Measurements from ENCODE around the gene EGR2. TPM values are rescaled to one million over a fixed set of nuclear protein-coding genes. Genes with fewer than 3 reads are reported as not detected.
A peak's percentile ranks its signal among the peaks of the same experiment; 100 is the strongest.

The EGR2 gene
- 10 to 100 TPM; 43.0 to 54.5 TPM for total RNA-seq

DNA sequence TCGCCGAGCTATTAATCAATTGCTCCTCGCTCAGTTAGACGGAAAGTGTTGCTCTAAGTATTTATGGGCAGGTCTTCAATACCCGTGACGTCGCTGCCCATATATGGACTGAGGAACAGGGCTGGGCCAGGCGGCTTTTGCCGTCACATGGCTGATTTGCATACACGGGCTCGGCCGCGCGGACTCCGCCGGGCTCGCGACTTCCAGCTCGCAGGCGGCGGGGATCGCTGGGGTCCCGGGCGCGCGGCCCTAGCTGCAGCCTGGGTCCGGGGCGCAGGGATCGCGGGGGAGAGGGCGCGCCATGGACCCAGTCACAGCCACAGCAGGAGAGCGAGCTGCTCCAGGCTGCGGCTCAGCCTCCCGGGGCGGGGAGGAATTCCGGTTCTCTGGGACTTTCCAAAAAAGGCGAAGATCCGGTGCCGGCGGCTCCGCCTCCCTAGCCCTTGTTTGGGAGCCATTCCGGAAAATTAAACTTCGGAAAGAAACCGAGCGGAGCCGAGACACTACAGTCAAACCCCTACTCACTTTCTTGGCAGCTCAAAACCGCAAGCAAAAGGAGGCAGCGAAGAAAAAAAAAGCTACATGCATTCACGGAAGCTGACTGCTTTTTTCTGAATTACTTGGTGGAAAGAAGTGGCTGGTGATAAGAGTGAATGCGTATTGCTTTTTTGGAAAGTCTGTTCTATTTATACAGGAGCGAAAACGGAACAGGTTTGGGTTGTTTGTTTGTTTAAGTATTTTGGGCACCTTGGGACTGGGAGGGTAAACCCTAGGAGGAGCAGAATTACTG, at the start of gene EGR2:
Gene EGR2 (minus strand): TSS at position 36 of the 790 bp plus-strand sequence. CDS start 337 bp downstream, outside the sequence.
- peaks cover 36 to 41% of the 10 kb centered on the region in 2 donors for H3K36me3 Mint-ChIP-seq
- peak within 1 kb of the TSS; percentile 99 for H3K27ac Mint-ChIP-seq
- peak; percentile 88 to 97 for DNase-seq (ENCODE audit: low spot score in 2 of 2)
- peak; percentile 75 to 78 for ATAC-seq
- H3K9me3 Mint-ChIP-seq, result no peaks in the 10 kb centered on the region

DNA sequence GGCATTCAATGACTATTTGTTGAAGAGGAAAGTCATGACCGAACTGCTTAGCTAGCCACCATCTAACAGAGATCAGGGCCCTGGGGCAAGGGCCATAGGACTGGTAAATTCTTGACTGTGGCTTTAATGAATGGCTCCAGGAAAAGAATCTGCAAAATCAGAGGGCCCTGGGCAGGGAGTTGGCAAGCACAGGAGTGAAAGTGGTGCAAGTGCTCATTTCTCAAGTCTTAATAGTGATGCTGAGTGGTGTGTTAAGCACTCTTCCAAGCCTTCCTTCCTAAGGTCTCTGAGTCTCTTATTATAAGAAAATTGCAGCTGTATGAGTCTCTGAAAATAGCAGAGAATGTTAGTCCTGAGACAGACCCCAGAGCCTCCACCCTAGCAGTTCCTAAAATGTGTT, 46.3 kb upstream of the EGR2 start:
- Mint-ChIP-seq H3K9me3 (peaks cover 0 to 10% of the 10 kb centered on the region in 2 donors), H3K27ac (no peak overlapping the region), H3K36me3 (peaks cover 0 to 7% of the 10 kb centered on the region in 2 donors)
- no peak for ATAC-seq
- DNase-seq (ENCODE audit: low spot score in 2 of 2), result no peak

DNA sequence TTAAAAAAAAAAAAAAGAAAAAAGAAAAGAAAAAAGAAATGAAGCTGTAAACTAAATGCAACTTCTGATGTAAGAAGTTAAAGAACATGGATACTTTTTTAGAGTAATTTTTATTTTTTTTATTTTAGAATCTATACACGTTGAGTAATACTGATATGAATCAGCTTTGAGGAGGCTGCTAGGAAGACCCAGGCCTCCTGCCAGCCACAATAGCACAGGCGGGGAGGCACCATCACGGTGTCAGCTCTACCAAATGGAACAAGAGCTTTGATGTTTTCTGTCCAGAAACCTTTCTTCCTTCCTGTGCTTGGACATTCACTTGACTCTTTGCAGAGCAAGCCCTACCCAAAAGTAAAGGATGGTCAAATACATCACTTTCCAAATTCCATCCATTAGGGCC, 45.3 kb upstream of the EGR2 start:
- peak in 1 of 2 donors; percentile 52 for ATAC-seq
- Mint-ChIP-seq H3K27ac (no peak overlapping the region), H3K9me3 (peaks cover 0 to 10% of the 10 kb centered on the region in 2 donors), H3K36me3 (peaks cover 0 to 7% of the 10 kb centered on the region in 2 donors)
- DNase-seq (ENCODE audit: low spot score in 2 of 2), result no peak

DNA sequence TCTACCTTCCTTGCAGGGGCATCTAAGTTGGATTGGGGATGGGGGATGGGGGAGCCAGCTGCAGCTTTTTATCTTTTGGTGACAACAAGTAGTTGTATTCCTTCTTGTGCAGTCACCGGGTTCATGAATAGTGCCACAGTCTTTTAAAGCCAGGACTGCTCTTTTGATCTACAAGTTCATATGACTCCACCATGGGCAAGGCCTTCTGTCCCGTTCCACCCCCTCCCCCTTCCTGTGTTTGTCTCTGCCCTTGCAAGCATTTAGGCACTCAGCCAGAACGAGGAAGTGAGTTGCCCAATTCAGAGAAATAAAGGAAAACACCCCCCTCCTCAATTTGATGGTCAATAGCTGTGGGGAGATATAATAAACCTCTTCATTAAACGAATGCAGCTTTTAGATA, 44.8 kb upstream of the EGR2 start:
- H3K27ac Mint-ChIP-seq, result no peak overlapping the region
- peaks cover 0 to 10% of the 10 kb centered on the region in 2 donors for H3K9me3 Mint-ChIP-seq
- peaks cover 0 to 7% of the 10 kb centered on the region in 2 donors for H3K36me3 Mint-ChIP-seq
- no peak for DNase-seq (ENCODE audit: low spot score in 2 of 2)
- no peak for ATAC-seq

DNA sequence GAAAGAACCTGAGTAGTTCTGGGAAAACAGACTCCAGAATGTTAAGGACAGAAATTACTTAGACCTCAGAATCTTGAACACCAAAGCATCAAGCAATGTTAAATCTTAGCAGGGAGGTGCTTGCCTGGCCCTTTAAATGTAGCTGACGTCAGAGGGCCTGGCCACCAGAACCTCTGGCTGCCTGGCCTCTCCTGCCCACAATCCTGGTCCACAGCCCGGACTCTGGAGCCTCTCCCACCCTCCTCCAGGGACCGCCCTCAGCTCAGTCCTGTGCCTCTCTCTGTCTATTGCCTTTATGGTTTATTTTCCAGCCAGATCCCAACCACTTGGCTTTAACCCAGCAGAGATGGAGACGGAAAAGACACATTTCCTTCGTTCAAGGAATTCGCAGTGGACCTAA, 42.2 kb upstream of the EGR2 start:
- H3K27ac Mint-ChIP-seq, result no peak overlapping the region
- ATAC-seq, result no peak
- H3K36me3 Mint-ChIP-seq, result peaks cover 0 to 7% of the 10 kb centered on the region in 2 donors
- DNase-seq (ENCODE audit: low spot score in 2 of 2), result no peak
- H3K9me3 Mint-ChIP-seq, result peaks cover 0 to 10% of the 10 kb centered on the region in 2 donors

DNA sequence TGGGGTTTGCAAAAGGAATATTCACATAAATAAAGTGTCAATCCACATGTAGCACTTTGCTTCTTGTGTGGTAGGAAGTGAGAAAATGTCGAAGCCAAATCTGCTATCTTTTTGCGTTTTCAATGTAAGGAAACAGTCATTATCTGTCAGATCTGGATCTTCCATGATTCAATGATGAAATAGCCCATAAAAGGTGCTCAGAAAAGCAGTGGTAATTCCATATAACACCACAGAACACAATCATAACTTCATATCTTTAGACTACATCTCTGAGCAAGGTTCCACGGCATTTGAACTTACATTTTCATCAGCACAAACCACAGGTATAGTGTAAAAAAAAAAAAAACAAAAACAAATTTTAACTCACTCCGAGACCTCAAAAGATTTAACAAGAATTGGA, 39.9 kb upstream of the EGR2 start:
- Mint-ChIP-seq H3K36me3 (no peaks in the 10 kb centered on the region), H3K9me3 (peaks cover 0 to 3% of the 10 kb centered on the region in 2 donors), H3K27ac (peak overlapping the region in 1 of 2 donors; percentile 22)
- DNase-seq (ENCODE audit: low spot score in 2 of 2), result no peak
- peak; percentile 39 to 52 for ATAC-seq

DNA sequence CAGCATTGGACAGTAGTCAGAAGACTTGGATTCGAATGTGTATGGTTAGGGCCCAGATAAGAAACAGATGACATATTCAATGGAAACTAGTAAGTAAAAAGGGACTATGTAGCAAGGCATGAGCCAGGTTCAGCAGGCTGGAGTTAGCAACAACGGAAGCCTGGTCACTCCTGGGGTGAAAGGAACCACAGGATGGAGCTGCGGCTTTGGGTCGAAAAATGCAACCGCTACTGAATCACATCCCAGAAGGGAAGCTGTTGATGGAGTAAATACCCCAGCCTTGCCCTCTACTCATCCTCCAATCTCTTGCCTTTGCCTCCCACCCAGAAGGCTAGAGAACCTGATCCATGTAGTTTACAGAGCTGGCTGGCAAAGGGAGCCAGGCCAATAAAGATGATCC, 37.5 kb upstream of the EGR2 start:
- ATAC-seq (peak; percentile 62 to 78), DNase-seq (ENCODE audit: low spot score in 2 of 2) (peak; percentile 30 to 74)
- peaks cover 5 to 7% of the 10 kb centered on the region in 2 donors for H3K9me3 Mint-ChIP-seq
- H3K27ac Mint-ChIP-seq, result peak overlapping the region in 1 of 2 donors; percentile 31
- peaks cover 0 to under 1% of the 10 kb centered on the region in 2 donors for H3K36me3 Mint-ChIP-seq

DNA sequence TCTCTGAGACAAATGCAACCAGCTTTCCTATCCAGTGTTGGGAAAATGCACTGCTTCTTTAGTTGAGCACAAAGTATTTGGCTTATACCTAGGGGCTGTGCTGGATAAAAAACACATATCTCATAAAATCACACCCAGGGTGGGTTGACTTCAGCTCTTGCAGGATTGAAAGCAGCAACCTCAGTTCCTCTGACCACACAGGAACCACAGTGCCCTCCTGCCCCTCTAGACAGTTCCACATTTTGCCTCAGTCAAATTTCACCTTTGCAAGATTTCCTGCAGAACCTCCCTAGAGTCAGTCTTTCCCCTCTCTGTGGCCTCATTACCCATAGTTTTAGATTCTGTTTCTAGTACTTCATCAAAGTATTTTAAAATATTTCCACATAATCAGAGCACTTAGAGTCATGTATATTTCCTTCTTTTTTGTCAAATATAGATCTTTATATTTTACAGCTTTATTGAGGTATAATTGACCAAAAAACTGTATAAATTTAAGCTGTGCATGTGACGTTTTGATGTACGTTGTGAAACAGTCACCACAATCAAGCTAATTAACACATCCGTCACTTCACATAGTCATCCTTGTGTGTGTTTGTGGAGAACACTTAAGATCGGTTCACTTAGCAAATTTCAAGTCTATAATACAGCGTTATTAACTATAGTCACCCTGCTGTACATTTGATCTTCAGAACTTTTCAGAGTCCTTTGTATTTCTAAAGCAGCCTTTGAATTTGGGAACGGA, 37.0 kb upstream of the EGR2 start:
- Mint-ChIP-seq H3K9me3 (peaks cover 5 to 7% of the 10 kb centered on the region in 2 donors), H3K36me3 (peaks cover 0 to 6% of the 10 kb centered on the region in 2 donors), H3K27ac (peak overlapping the region; percentile 31 to 39)
- peak; percentile 16 to 57 for DNase-seq (ENCODE audit: low spot score in 2 of 2)
- ATAC-seq, result peak; percentile 66 to 73

DNA sequence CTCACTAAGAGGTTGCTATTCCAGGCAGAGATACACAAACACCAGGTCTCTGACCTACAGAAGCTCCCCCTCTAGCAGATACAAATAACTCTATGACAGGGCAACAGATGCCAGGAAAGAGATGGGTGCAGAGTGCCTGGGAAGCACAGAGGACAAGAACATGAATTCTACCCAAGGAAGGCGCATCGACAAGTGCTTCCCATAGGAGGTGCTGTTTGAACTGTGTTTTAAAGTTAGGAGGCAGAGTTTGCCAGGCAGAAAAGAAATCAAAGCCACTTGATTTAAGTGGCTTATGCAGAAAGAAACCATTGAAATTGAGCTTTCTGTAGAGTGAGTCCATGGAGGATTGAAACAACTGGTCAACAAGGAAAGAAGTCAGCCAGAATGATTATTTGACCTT, 35.3 kb upstream of the EGR2 start:
- DNase-seq (ENCODE audit: low spot score in 2 of 2) (no peak), ATAC-seq (no peak)
- no peak overlapping the region for H3K27ac Mint-ChIP-seq
- H3K36me3 Mint-ChIP-seq, result peaks cover 9 to 16% of the 10 kb centered on the region in 2 donors
- H3K9me3 Mint-ChIP-seq, result peaks cover 5 to 10% of the 10 kb centered on the region in 2 donors

DNA sequence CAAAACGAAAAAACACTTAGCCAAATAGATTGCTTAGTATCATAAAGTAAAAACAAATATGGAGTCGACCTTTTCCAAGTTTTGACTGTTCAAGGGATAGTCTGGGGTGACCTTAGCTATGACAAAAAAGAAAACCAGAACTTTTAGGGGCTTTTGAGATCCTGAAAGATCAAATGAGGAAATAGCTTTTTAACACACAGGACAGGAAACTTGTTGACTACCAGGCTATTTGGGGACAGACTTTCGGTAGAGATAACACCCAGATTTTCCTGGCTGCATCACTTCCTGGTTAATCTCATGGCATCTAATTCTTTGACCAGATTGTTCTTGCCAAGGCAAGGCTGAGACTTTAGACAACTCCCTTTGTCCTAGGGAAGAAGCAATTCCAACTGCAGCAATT, 34.5 kb upstream of the EGR2 start:
- peaks cover 5 to 10% of the 10 kb centered on the region in 2 donors for H3K9me3 Mint-ChIP-seq
- ATAC-seq (no peak), DNase-seq (ENCODE audit: low spot score in 2 of 2) (no peak)
- no peak overlapping the region for H3K27ac Mint-ChIP-seq
- H3K36me3 Mint-ChIP-seq, result peaks cover 10 to 16% of the 10 kb centered on the region in 2 donors

DNA sequence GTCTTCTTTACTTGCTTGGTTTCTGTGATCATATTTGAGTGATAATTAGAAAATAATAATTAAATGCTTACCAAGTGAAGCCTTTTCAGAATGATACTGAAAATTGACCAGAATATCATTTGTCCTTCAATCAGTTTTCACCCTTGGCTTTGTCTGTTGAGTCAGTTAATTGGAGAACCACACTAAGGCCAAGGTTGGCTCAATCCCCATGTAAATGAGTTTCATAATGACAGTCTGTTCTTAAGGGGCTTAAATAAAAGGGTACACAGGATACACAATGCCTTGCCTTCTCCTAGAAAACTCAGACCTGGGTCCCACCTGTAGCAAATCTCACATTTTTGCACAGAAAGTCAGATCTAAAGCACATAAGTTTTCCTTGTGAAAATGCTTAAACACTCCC, 31.3 kb upstream of the EGR2 start:
- Mint-ChIP-seq H3K36me3 (peaks cover 10 to 16% of the 10 kb centered on the region in 2 donors), H3K9me3 (peaks cover 5 to 10% of the 10 kb centered on the region in 2 donors), H3K27ac (no peak overlapping the region)
- ATAC-seq (no peak), DNase-seq (ENCODE audit: low spot score in 2 of 2) (no peak)

DNA sequence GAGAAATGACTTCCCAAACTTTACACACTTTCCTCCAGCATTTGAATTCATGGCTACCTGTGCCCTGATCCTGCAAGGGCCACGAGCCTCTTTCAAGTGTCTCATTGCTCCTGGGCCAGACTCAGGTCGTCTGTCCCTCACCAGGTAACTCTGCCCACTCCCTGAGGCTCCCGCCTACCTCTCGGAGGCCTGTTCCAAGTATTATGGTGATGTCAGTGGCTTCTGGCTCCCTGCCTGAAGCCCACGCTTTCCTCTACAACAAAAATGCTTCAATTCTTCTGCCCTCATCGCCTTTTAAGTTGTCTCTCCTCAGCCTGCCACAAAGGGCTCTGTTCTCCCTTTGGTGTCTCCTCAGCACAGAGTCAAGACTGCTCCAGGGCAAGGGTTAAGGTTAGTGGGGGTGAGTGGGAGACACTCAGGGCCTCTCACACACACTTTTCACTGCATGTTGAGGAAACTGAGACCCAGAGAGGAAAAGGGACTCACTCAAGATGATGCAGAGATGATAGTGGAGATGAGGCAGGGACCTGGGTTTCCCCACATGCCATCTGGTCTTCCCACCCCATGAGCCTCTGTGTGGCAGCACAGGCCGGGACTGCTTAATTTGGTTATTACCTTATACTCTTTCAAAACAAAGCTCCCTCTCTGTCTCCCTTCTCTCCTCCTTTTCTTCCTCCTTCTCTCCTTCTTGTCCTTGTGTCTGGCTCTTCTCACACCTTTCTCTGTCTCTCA, 28.3 kb upstream of the EGR2 start:
- peaks cover 4 to 6% of the 10 kb centered on the region in 2 donors for H3K9me3 Mint-ChIP-seq
- DNase-seq (ENCODE audit: low spot score in 2 of 2) (no peak), ATAC-seq (peak; percentile 79 to 83)
- no peak overlapping the region for H3K27ac Mint-ChIP-seq
- H3K36me3 Mint-ChIP-seq, result peaks cover 10 to 16% of the 10 kb centered on the region in 2 donors

DNA sequence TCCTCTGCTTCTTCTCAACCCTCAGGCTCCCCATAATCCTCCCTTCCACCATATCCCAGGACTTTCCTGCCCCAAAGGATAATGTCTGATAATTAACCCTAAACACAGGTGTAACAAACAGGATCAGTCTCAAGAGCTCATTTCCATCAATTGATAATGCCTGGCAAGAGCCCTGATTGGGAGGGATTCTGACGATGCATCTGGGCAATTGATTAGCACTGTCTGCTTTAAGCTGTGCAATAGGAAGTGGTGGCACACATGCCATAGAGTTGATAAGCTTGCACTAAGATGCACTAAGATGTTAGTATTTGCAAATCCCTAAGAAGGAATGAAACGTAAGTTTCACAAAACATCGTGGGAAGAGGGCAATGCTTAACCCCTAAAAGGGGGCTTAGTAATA, 27.4 kb upstream of the EGR2 start:
- ATAC-seq (no peak), DNase-seq (ENCODE audit: low spot score in 2 of 2) (no peak)
- peaks cover 0 to 3% of the 10 kb centered on the region in 2 donors for H3K9me3 Mint-ChIP-seq
- no peak overlapping the region for H3K27ac Mint-ChIP-seq
- peaks cover 10 to 14% of the 10 kb centered on the region in 2 donors for H3K36me3 Mint-ChIP-seq

DNA sequence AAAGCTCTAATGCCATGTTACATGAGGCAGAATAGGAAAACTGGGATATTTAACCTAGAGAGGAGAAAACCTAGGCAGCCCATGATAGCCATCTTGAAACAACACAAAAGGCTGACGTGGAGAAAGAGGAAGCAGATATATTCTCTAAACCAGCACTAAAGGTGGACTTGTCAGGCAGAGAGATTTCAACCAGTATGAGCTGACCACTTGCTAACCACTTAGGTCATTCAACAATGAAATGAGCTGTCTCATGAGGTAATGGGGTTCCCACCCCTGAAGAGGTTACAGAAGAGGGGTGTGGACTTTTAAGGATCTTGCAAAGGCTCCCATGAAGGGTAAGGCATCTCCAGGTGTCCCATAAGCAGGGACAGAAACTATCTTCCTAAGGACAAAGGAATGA, 26.8 kb upstream of the EGR2 start:
- peaks cover 0 to 3% of the 10 kb centered on the region in 2 donors for H3K9me3 Mint-ChIP-seq
- no peak for DNase-seq (ENCODE audit: low spot score in 2 of 2)
- H3K36me3 Mint-ChIP-seq, result peaks cover 8 to 10% of the 10 kb centered on the region in 2 donors
- no peak overlapping the region for H3K27ac Mint-ChIP-seq
- ATAC-seq, result no peak

DNA sequence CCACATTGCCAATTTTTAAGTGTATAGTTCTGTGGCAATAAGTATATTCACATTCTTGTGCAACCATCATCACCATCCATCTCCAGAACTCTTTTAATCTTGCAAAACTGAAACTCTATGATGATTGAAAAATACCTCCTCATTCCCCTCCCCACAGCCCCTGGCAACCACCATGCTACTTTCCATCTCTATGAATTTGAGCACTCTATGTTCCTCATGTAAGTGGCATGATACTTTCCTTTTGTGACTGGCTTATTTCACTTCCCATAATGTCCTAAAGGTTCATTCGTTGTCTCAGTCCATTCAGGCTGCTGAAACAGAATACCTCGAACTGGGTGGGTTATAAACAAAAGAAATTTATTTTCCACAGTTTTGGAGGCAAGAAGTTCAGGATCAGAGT, 23.4 kb upstream of the EGR2 start:
- no peaks in the 10 kb centered on the region for H3K9me3 Mint-ChIP-seq
- peak; percentile 36 to 72 for ATAC-seq
- H3K27ac Mint-ChIP-seq, result no peak overlapping the region
- no peaks in the 10 kb centered on the region for H3K36me3 Mint-ChIP-seq
- no peak for DNase-seq (ENCODE audit: low spot score in 2 of 2)

DNA sequence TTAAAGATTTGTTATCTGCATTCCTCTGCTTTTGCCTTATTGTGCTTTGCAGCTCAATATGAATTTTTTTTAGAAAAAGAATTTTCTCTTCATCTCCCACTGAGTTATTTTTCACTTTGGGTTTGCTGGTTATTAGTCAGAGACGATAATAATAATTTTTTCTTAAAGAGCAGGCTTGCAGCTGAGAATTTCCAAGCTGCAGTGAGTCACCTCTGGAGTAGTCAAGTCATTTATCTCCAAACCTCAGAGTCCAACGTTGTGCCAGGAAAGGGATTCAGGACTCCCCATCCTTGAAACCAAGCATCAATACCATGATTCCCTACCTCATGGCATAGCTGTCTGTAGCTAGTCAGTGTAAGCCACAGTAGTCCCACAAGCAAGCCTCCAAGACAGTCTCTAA, 15.2 kb upstream of the EGR2 start:
- ATAC-seq (no peak), DNase-seq (ENCODE audit: low spot score in 2 of 2) (no peak)
- Mint-ChIP-seq H3K36me3 (no peaks in the 10 kb centered on the region), H3K27ac (no peak overlapping the region), H3K9me3 (no peaks in the 10 kb centered on the region)

DNA sequence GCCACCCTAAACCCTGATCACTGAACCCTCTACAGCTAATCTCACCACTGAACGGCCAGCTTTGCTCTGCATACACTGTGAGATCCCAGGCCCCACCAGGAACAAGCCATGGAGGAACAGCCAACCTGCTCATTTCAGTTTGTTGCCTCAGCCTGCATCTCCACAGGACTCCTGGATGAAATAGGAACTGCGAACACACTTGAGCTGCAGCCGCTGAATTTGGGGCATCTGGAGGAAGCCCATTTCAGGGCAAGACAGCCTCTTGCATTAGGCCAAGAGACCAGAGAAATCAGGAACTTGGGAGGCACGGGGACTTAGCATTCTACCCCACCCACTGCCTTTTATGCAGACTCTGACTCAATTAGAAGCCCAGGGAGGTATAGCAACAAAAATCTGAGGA, 14.5 kb upstream of the EGR2 start:
- DNase-seq (ENCODE audit: low spot score in 2 of 2), result no peak
- no peaks in the 10 kb centered on the region for H3K36me3 Mint-ChIP-seq
- no peak for ATAC-seq
- no peak overlapping the region for H3K27ac Mint-ChIP-seq
- no peaks in the 10 kb centered on the region for H3K9me3 Mint-ChIP-seq

Measured in activated naive CD4-positive, alpha-beta T cell treated with anti-CD3 and anti-CD28 coated beads, Interleukin-2, amount 50 U/mL, for 72 hours (primary cell).